ENCODE measurements around the gene CUEDC2. TPM values are rescaled to one million over a fixed set of nuclear protein-coding genes. Genes with fewer than 3 reads are reported as not detected.

CUEDC2 gene
- total and polyA plus RNA-seq, 2 donors (not counting 1 experiment from before 2014, with no cell fraction given), result 60.8 to 62.3 TPM

- H3K9ac ChIP-seq (ENCODE audit: insufficient read depth, low read length), result no peak overlapping the region
- no peak for TF ChIP-seq EZH2 (IDR thresholded peaks at IDR 0.05; ENCODE audit: low read length, missing control alignments)
- no peak for TF ChIP-seq CTCF (conservative IDR thresholded peaks at IDR 0.05 in 1 of 2, IDR thresholded peaks at IDR 0.05 in 1 of 2; ENCODE audit: low read depth in 1 of 2, low read length in 2 of 2)
- no peaks in the 10 kb centered on the region for H3K79me2 ChIP-seq (ENCODE audit: control insufficient read depth, insufficient read depth, low read length)
- H3K9me3 ChIP-seq (ENCODE audit: control insufficient read depth, insufficient read depth, low read depth, low read length), result no peaks in the 10 kb centered on the region
- no peak overlapping the region for H3K4me3 ChIP-seq (replicated peaks in 1 of 4; ENCODE audit: control extremely low read depth in 1 of 4, insufficient read depth in 1 of 4, low read depth in 3 of 4, low read length in 4 of 4)
- H4K20me1 ChIP-seq (ENCODE audit: control insufficient read depth, extremely low read depth, insufficient read depth, low read length), result no peaks in the 10 kb centered on the region
- H2AFZ ChIP-seq (ENCODE audit: low read length), result no peak overlapping the region
- no peak for DNase-seq (ENCODE audit: low read depth in 2 of 2)
- H3K4me1 ChIP-seq (ENCODE audit: control insufficient read depth, extremely low read depth, insufficient read depth, low read length), result peaks cover 4% of the 10 kb centered on the region
- no peak overlapping the region for H3K27ac ChIP-seq (ENCODE audit: insufficient read depth, low read length)
- H3K27me3 ChIP-seq (ENCODE audit: control insufficient read depth, insufficient read depth, low read length), result peaks cover 2% of the 10 kb centered on the region
- H3K4me2 ChIP-seq (ENCODE audit: extremely low read depth, insufficient read depth, low read length), result no peak overlapping the region
- peaks cover 6% of the 10 kb centered on the region for H3K36me3 ChIP-seq (ENCODE audit: control insufficient read depth, insufficient read depth, low read length)
These were observed 29.9 kb downstream of the CUEDC2 start for GRCh38 chr10:102402512-102402896.

- no peaks in the 10 kb centered on the region for H4K20me1 ChIP-seq (ENCODE audit: control insufficient read depth, extremely low read depth, insufficient read depth, low read length)
- H3K27me3 ChIP-seq (ENCODE audit: control insufficient read depth, insufficient read depth, low read length), result no peaks in the 10 kb centered on the region
- H3K36me3 ChIP-seq (ENCODE audit: control insufficient read depth, insufficient read depth, low read length), result peaks cover 6% of the 10 kb centered on the region
- H3K9ac ChIP-seq (ENCODE audit: insufficient read depth, low read length), result no peak overlapping the region
- no peaks in the 10 kb centered on the region for H3K9me3 ChIP-seq (ENCODE audit: control insufficient read depth, insufficient read depth, low read depth, low read length)
- TF ChIP-seq CTCF (conservative IDR thresholded peaks at IDR 0.05 in 1 of 2, IDR thresholded peaks at IDR 0.05 in 1 of 2; ENCODE audit: low read depth in 1 of 2, low read length in 2 of 2) (no peak), EZH2 (IDR thresholded peaks at IDR 0.05; ENCODE audit: low read length, missing control alignments) (no peak)
- H2AFZ ChIP-seq (ENCODE audit: low read length), result no peak overlapping the region
- H3K4me2 ChIP-seq (ENCODE audit: extremely low read depth, insufficient read depth, low read length), result no peak overlapping the region
- peaks cover 4% of the 10 kb centered on the region for H3K4me1 ChIP-seq (ENCODE audit: control insufficient read depth, extremely low read depth, insufficient read depth, low read length)
- H3K27ac ChIP-seq (ENCODE audit: insufficient read depth, low read length), result no peak overlapping the region
- no peaks in the 10 kb centered on the region for H3K79me2 ChIP-seq (ENCODE audit: control insufficient read depth, insufficient read depth, low read length)
- DNase-seq (ENCODE audit: low read depth in 2 of 2), result peak in 1 of 2 donors; percentile 62
- H3K4me3 ChIP-seq (replicated peaks in 1 of 4; ENCODE audit: control extremely low read depth in 1 of 4, insufficient read depth in 1 of 4, low read depth in 3 of 4, low read length in 4 of 4), result no peak overlapping the region
These were observed 30.5 kb downstream of the CUEDC2 start for GRCh38 chr10:102401735-102402511.

- DNase-seq (ENCODE audit: low read depth in 2 of 2), result no peak
- no peak for TF ChIP-seq CTCF (conservative IDR thresholded peaks at IDR 0.05 in 1 of 2, IDR thresholded peaks at IDR 0.05 in 1 of 2; ENCODE audit: low read depth in 1 of 2, low read length in 2 of 2)
- no peak for TF ChIP-seq EZH2 (IDR thresholded peaks at IDR 0.05; ENCODE audit: low read length, missing control alignments)
- H4K20me1 ChIP-seq (ENCODE audit: control insufficient read depth, extremely low read depth, insufficient read depth, low read length), result no peaks in the 10 kb centered on the region
- H3K27ac ChIP-seq (ENCODE audit: insufficient read depth, low read length), result no peak overlapping the region
- no peaks in the 10 kb centered on the region for H3K27me3 ChIP-seq (ENCODE audit: control insufficient read depth, insufficient read depth, low read length)
- H3K4me2 ChIP-seq (ENCODE audit: extremely low read depth, insufficient read depth, low read length), result no peak overlapping the region
- no peak overlapping the region for H3K9ac ChIP-seq (ENCODE audit: insufficient read depth, low read length)
- H2AFZ ChIP-seq (ENCODE audit: low read length), result no peak overlapping the region
- no peaks in the 10 kb centered on the region for H3K79me2 ChIP-seq (ENCODE audit: control insufficient read depth, insufficient read depth, low read length)
- H3K4me1 ChIP-seq (ENCODE audit: control insufficient read depth, extremely low read depth, insufficient read depth, low read length), result peaks cover 4% of the 10 kb centered on the region
- peaks cover 6% of the 10 kb centered on the region for H3K36me3 ChIP-seq (ENCODE audit: control insufficient read depth, insufficient read depth, low read length)
- no peaks in the 10 kb centered on the region for H3K9me3 ChIP-seq (ENCODE audit: control insufficient read depth, insufficient read depth, low read depth, low read length)
- H3K4me3 ChIP-seq (replicated peaks in 1 of 4; ENCODE audit: control extremely low read depth in 1 of 4, insufficient read depth in 1 of 4, low read depth in 3 of 4, low read length in 4 of 4), result no peak overlapping the region
These were observed 31.1 kb downstream of the CUEDC2 start for GRCh38 chr10:102401342-102401654.

All from fibroblast of lung (primary cell).